Epidermal melanocyte (primary cell): ENCODE measurements around the gene BLCAP.
"Not testable (repeated sequence)": the region's sequence is repeated elsewhere in the genome, so short reads cannot be mapped to it uniquely, and the experiment has no call there.

Experiments used
- DNase-seq: peaks from one replicate; pipeline ENCODE4 v3.0.0; 2011; ENCODE audit warnings: low spot score; ENCODE audit not compliant: insufficient read length

The BLCAP gene

GRCh38 chr20:37527638-37528445 is at the start of gene BLCAP:
TSS of gene BLCAP (minus strand) at chr20:37527876. CDS start at chr20:37519174, 8,702 bp downstream.
- peak; percentile 95 for DNase-seq

- not testable (repeated sequence) for DNase-seq
Observed at GRCh38 chr20:37577436-37577835, 49.8 kb upstream of the BLCAP start.

- DNase-seq, result no peak
Observed at GRCh38 chr20:37576911-37577310, 49.2 kb upstream of the BLCAP start.

GRCh38 chr20:37575884-37576283 is 48.2 kb upstream of the BLCAP start:
- DNase-seq, result no peak

GRCh38 chr20:37574199-37574890 is 46.7 kb upstream of the BLCAP start:
- DNase-seq, result no peak

- DNase-seq, result no peak
Observed at GRCh38 chr20:37573626-37574198, 46.0 kb upstream of the BLCAP start.

GRCh38 chr20:37571033-37571432 is 43.4 kb upstream of the BLCAP start:
- no peak for DNase-seq

- DNase-seq, result no peak
Observed at GRCh38 chr20:37570419-37570818, 42.7 kb upstream of the BLCAP start.

GRCh38 chr20:37567671-37568588 is 40.3 kb upstream of the BLCAP start:
- no peak for DNase-seq

GRCh38 chr20:37567331-37567665 is 39.6 kb upstream of the BLCAP start:
- no peak for DNase-seq

- DNase-seq, result no peak
Observed at GRCh38 chr20:37566590-37567330, 39.1 kb upstream of the BLCAP start.

- no peak for DNase-seq
Observed at GRCh38 chr20:37565134-37565811, 37.6 kb upstream of the BLCAP start.

GRCh38 chr20:37564388-37565133 is 36.9 kb upstream of the BLCAP start:
- peak; percentile 32 for DNase-seq

- DNase-seq, result no peak
Observed at GRCh38 chr20:37564016-37564387, 36.3 kb upstream of the BLCAP start.

- DNase-seq, result no peak
Observed at GRCh38 chr20:37562695-37563480, 35.2 kb upstream of the BLCAP start.

GRCh38 chr20:37560629-37561028 is 33.0 kb upstream of the BLCAP start:
- DNase-seq, result no peak

- no peak for DNase-seq
Observed at GRCh38 chr20:37559312-37560027, 31.8 kb upstream of the BLCAP start.

GRCh38 chr20:37558779-37559178 is 31.1 kb upstream of the BLCAP start:
- no peak for DNase-seq
